HEK293 (cell line): ENCODE results near the gene LSM3.

Experiments
- PBX3 ChIP-seq: sonication (generic); formaldehyde crosslinking; IDR thresholded peaks from 2 replicates; pipeline ENCODE4 v1.8.1; 2022; ENCODE audit warnings: mild to moderate bottlenecking, moderate library complexity, missing genetic modification reagents
- ZBTB26 ChIP-seq: fragments of 450-650 bp; formaldehyde crosslinking; optimal IDR thresholded peaks from 2 replicates; pipeline ENCODE3; 2016; ENCODE audit warnings: missing biosample characterization, mild to moderate bottlenecking, missing genetic modification characterization
- ZBTB48 ChIP-seq: fragments of 450-650 bp; formaldehyde crosslinking; IDR thresholded peaks from 2 replicates; pipeline ENCODE4 v1.5.1; 2016; ENCODE audit warnings: missing biosample characterization, missing genetic modification characterization
- ZNF146 ChIP-seq: fragments of 450-650 bp; formaldehyde crosslinking; IDR thresholded peaks from 2 replicates; pipeline ENCODE4 v1.5.1; 2016; ENCODE audit warnings: missing biosample characterization, missing genetic modification characterization
- ZNF350 ChIP-seq: fragments of 450-650 bp; formaldehyde crosslinking; IDR thresholded peaks from 2 replicates; pipeline ENCODE4 v1.5.0; 2017; ENCODE audit warnings: missing biosample characterization, mild to moderate bottlenecking, missing genetic modification characterization
- ZNF776 ChIP-seq: fragments of 450-650 bp; formaldehyde crosslinking; IDR thresholded peaks from 2 replicates; pipeline ENCODE4 v1.5.0; 2017; ENCODE audit warnings: missing biosample characterization, missing genetic modification characterization, borderline replicate concordance
- ZNF777 ChIP-seq: fragments of 450-650 bp; formaldehyde crosslinking; IDR thresholded peaks from 2 replicates; pipeline ENCODE4 v1.5.1; 2017; ENCODE audit warnings: missing biosample characterization, missing genetic modification characterization, borderline replicate concordance
- ZNF791 ChIP-seq: fragments of 450-650 bp; formaldehyde crosslinking; IDR thresholded peaks from 2 replicates; pipeline ENCODE4 v1.5.1; 2016; ENCODE audit warnings: missing biosample characterization, missing genetic modification characterization
- TF ChIP-seq, protein P1 (sequence below): fragments of 450-650 bp; formaldehyde crosslinking; IDR thresholded peaks from 2 replicates; pipeline ENCODE4 v1.5.1; 2016; ENCODE audit warnings: missing biosample characterization, missing genetic modification characterization
- TF ChIP-seq, protein P2 (sequence below): fragments of 450-650 bp; formaldehyde crosslinking; IDR thresholded peaks from 2 replicates; pipeline ENCODE4 v1.5.1; 2016; ENCODE audit warnings: missing biosample characterization, missing genetic modification characterization

DNA sequence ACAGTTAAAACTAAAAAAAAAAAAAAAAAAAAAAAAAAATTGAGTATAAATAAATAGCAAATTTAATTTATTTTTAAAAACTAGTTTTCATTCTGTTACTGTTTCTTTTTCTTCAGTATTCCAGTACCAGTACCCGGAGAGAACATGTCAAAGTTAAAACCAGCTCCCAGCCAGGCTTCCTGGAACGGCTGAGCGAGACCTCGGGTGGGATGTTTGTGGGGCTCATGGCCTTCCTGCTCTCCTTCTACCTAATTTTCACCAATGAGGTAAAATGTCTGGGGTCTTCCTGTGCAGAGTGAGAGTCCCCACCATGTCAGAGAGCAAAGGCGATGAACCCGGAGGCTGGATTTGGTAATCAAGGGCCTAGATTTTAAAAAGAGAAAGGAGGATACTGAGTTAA is 49.3 kb upstream of the LSM3 start:
- no peak for TF ChIP-seq ZNF791
- TF ChIP-seq, protein P1, sequence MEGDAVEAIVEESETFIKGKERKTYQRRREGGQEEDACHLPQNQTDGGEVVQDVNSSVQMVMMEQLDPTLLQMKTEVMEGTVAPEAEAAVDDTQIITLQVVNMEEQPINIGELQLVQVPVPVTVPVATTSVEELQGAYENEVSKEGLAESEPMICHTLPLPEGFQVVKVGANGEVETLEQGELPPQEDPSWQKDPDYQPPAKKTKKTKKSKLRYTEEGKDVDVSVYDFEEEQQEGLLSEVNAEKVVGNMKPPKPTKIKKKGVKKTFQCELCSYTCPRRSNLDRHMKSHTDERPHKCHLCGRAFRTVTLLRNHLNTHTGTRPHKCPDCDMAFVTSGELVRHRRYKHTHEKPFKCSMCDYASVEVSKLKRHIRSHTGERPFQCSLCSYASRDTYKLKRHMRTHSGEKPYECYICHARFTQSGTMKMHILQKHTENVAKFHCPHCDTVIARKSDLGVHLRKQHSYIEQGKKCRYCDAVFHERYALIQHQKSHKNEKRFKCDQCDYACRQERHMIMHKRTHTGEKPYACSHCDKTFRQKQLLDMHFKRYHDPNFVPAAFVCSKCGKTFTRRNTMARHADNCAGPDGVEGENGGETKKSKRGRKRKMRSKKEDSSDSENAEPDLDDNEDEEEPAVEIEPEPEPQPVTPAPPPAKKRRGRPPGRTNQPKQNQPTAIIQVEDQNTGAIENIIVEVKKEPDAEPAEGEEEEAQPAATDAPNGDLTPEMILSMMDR (tag by site-specific recombination) = no peak
- TF ChIP-seq ZNF146 (tag by site-specific recombination) = no peak
- no peak for TF ChIP-seq ZBTB48 (tag by site-specific recombination)
- TF ChIP-seq ZNF776 (tag by site-specific recombination) = no peak
- TF ChIP-seq ZBTB26 (tag by site-specific recombination) = no peak
- TF ChIP-seq, protein P2, sequence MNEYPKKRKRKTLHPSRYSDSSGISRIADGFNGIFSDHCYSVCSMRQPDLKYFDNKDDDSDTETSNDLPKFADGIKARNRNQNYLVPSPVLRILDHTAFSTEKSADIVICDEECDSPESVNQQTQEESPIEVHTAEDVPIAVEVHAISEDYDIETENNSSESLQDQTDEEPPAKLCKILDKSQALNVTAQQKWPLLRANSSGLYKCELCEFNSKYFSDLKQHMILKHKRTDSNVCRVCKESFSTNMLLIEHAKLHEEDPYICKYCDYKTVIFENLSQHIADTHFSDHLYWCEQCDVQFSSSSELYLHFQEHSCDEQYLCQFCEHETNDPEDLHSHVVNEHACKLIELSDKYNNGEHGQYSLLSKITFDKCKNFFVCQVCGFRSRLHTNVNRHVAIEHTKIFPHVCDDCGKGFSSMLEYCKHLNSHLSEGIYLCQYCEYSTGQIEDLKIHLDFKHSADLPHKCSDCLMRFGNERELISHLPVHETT = no peak
- TF ChIP-seq PBX3 (CRISPR knock-in tag) = no peak
- TF ChIP-seq ZNF350 (tag by site-specific recombination) = no peak
- no peak for TF ChIP-seq ZNF777 (tag by site-specific recombination)
